ENCODE measurements around the gene PPP1R15B.
"Not testable (repeated sequence)": the region's sequence is repeated elsewhere in the genome, so short reads cannot be mapped to it uniquely, and the experiment has no call there.

The PPP1R15B gene

DNA sequence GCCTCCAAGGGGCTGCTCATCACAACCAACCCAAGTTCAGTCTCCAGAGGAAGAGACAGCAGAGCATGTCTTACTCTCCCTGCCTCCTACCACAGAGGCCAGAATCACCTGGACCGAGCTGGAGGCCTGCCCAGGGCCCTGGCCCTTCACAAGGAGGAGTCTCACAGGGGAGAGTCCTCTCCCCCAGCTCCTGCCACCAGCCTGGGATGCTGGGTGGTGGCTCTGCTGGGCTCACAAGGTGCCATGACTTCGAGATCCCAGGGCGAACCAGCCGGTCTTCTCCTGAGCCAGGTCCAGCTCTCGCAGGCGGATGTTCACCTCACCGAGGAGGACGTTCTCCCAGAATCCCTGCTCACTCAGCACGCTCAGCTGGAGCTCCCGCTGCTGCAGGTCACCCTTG lies 13.0 kb upstream of the PPP1R15B start:
- Histone ChIP-seq H3K4me1 (ENCODE audit: insufficient read depth, low read length) (peaks cover 6% of the 10 kb centered on the region), H2AFZ (ENCODE audit: low read depth, low read length) (no peak overlapping the region), H3K36me3 (ENCODE audit: insufficient read depth, low read length) (peaks cover 76% of the 10 kb centered on the region), H3K9me3 (ENCODE audit: low read length) (no peaks in the 10 kb centered on the region), H3K4me3 (ENCODE audit: low read length) (no peak overlapping the region), H3K27me3 (ENCODE audit: insufficient read depth, low read length) (no peaks in the 10 kb centered on the region)

GRCh38 chr1:204422061-204422705 lies 10.6 kb upstream of the PPP1R15B start:
- not testable (repeated sequence) for H3K9me3 ChIP-seq (ENCODE audit: low read length); H2AFZ ChIP-seq (ENCODE audit: low read depth, low read length); H3K27me3 ChIP-seq (ENCODE audit: insufficient read depth, low read length); H3K4me3 ChIP-seq (ENCODE audit: low read length)
- Histone ChIP-seq H3K36me3 (ENCODE audit: insufficient read depth, low read length) (peaks cover 60% of the 10 kb centered on the region), H3K4me1 (ENCODE audit: insufficient read depth, low read length) (peaks cover 19% of the 10 kb centered on the region)

- no peaks in the 10 kb centered on the region for H3K9me3 ChIP-seq (ENCODE audit: low read length)
- no peak overlapping the region for H3K4me3 ChIP-seq (ENCODE audit: low read length)
- H3K36me3 ChIP-seq (ENCODE audit: insufficient read depth, low read length): peaks cover 54% of the 10 kb centered on the region
- no peak overlapping the region for H2AFZ ChIP-seq (ENCODE audit: low read depth, low read length)
- peaks cover 22% of the 10 kb centered on the region for H3K4me1 ChIP-seq (ENCODE audit: insufficient read depth, low read length)
- H3K27me3 ChIP-seq (ENCODE audit: insufficient read depth, low read length): no peaks in the 10 kb centered on the region
Measured at GRCh38 chr1:204421441-204421840, 9.8 kb upstream of the PPP1R15B start.

- H3K27me3 ChIP-seq (ENCODE audit: insufficient read depth, low read length): no peaks in the 10 kb centered on the region
- H3K4me1 ChIP-seq (ENCODE audit: insufficient read depth, low read length): peaks cover 22% of the 10 kb centered on the region
- H2AFZ ChIP-seq (ENCODE audit: low read depth, low read length): no peak overlapping the region
- peaks cover 45% of the 10 kb centered on the region for H3K36me3 ChIP-seq (ENCODE audit: insufficient read depth, low read length)
- H3K9me3 ChIP-seq (ENCODE audit: low read length): no peaks in the 10 kb centered on the region
- H3K4me3 ChIP-seq (ENCODE audit: low read length): no peak overlapping the region
Measured at GRCh38 chr1:204420039-204421004, 8.7 kb upstream of the PPP1R15B start.

GRCh38 chr1:204419064-204419403 lies 7.4 kb upstream of the PPP1R15B start:
- Histone ChIP-seq H3K4me1 (ENCODE audit: insufficient read depth, low read length) (peaks cover 22% of the 10 kb centered on the region), H3K4me3 (ENCODE audit: low read length) (no peak overlapping the region), H3K36me3 (ENCODE audit: insufficient read depth, low read length) (peaks cover 32% of the 10 kb centered on the region), H3K9me3 (ENCODE audit: low read length) (no peaks in the 10 kb centered on the region), H3K27me3 (ENCODE audit: insufficient read depth, low read length) (no peaks in the 10 kb centered on the region), H2AFZ (ENCODE audit: low read depth, low read length) (no peak overlapping the region)

DNA sequence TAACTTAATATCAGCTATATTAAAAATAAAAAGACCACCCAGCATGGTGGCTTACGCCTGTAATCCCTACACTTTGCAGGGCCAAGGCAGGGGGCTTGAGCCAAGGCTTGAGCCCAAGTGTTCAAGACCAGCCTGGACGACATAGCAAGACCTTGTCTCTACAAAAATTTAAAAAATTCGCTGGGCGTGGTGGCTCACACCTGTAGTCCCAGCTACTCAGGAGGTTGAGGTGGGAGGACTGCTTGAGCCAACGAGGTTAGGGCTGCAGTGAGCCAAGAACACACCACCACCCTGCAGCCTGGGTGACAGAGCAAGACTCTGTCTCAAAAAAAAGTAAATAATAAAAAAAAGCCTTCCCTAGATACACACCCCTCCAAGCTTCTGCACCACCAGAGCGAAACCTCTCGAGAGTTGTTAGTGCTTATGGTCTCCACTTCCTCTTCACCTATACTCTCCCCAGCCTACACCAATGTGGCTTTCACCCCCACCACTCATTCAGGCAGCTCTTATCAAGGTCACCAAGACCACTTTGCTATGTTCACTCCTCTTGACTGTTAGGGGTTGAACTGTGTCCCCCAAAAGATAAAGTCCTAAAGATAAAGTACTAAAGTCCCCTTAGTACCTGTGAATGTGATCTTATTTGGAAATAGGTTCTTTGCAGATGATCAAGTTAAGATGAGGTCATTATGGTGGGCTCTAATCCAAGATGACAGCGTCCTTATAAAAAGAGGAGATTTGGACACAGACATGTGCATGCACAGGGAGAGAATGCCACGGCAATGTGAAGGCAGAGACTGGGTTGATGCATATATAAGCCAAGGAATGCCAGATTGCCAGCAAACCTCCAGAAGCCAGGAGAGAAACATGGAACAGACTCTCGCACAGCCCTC lies 6.8 kb upstream of the PPP1R15B start:
- no peaks in the 10 kb centered on the region for H3K27me3 ChIP-seq (ENCODE audit: insufficient read depth, low read length)
- no peaks in the 10 kb centered on the region for H3K9me3 ChIP-seq (ENCODE audit: low read length)
- H2AFZ ChIP-seq (ENCODE audit: low read depth, low read length): no peak overlapping the region
- no peak overlapping the region for H3K4me3 ChIP-seq (ENCODE audit: low read length)
- peaks cover 22% of the 10 kb centered on the region for H3K4me1 ChIP-seq (ENCODE audit: insufficient read depth, low read length)
- peaks cover 26% of the 10 kb centered on the region for H3K36me3 ChIP-seq (ENCODE audit: insufficient read depth, low read length)

DNA sequence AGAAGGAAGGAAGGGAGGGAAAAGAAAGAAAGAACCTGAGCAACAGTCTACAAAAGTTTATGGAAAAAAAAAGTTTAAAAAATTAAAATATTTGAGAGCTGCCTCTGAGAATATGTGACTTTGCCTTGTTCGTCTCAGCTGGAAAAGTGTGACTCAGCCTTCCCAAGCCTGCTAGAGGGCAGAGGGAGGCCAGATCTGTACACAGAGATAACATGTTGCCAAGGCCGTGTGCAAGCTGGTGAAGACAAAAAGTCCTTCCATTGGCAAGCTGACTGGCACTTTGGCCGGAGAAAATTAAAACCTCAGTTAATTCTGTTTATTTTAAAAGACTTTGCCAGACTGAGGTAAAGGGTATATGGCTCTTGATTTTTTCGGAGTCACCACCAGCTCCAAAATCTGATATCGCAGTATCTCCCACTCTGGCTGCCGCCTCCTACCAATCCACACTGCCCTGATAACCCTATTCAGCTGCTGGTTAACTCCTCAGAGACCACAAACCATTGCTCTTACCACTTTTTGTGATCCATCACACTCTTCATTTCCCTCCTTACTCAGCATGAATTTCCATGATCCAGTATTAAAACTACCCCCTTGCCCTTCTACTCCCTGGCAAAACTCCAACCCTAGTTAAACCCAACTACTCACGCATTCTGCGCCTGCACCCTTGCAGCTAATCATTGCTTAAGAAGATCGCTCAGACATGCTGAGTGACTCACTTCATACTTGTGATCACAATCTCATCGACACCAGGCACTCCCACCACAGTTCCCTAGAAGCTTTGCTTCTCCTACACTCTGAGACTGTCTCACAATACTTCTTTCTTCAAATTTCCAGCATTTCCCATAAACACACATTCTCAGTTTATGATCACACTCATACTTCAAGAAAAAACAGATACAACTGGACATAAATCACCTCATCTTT lies 5.7 kb upstream of the PPP1R15B start:
- Histone ChIP-seq H3K4me3 (ENCODE audit: low read length) (no peak overlapping the region), H3K4me1 (ENCODE audit: insufficient read depth, low read length) (peaks cover 22% of the 10 kb centered on the region), H3K36me3 (ENCODE audit: insufficient read depth, low read length) (peaks cover 16% of the 10 kb centered on the region), H3K9me3 (ENCODE audit: low read length) (no peaks in the 10 kb centered on the region), H3K27me3 (ENCODE audit: insufficient read depth, low read length) (no peaks in the 10 kb centered on the region), H2AFZ (ENCODE audit: low read depth, low read length) (no peak overlapping the region)

- peaks cover 11% of the 10 kb centered on the region for H3K36me3 ChIP-seq (ENCODE audit: insufficient read depth, low read length)
- H3K4me1 ChIP-seq (ENCODE audit: insufficient read depth, low read length): peaks cover 24% of the 10 kb centered on the region
- no peak overlapping the region for H3K4me3 ChIP-seq (ENCODE audit: low read length)
- H3K9me3 ChIP-seq (ENCODE audit: low read length): no peaks in the 10 kb centered on the region
- no peaks in the 10 kb centered on the region for H3K27me3 ChIP-seq (ENCODE audit: insufficient read depth, low read length)
- H2AFZ ChIP-seq (ENCODE audit: low read depth, low read length): no peak overlapping the region
Measured at GRCh38 chr1:204416589-204417073, 5.0 kb upstream of the PPP1R15B start.

GRCh38 chr1:204415351-204415750 lies 3.7 kb upstream of the PPP1R15B start:
- no peak overlapping the region for H2AFZ ChIP-seq (ENCODE audit: low read depth, low read length)
- peaks cover 23% of the 10 kb centered on the region for H3K4me1 ChIP-seq (ENCODE audit: insufficient read depth, low read length)
- no peaks in the 10 kb centered on the region for H3K27me3 ChIP-seq (ENCODE audit: insufficient read depth, low read length)
- H3K4me3 ChIP-seq (ENCODE audit: low read length): no peak overlapping the region
- peaks cover 3% of the 10 kb centered on the region for H3K36me3 ChIP-seq (ENCODE audit: insufficient read depth, low read length)
- no peaks in the 10 kb centered on the region for H3K9me3 ChIP-seq (ENCODE audit: low read length)

DNA sequence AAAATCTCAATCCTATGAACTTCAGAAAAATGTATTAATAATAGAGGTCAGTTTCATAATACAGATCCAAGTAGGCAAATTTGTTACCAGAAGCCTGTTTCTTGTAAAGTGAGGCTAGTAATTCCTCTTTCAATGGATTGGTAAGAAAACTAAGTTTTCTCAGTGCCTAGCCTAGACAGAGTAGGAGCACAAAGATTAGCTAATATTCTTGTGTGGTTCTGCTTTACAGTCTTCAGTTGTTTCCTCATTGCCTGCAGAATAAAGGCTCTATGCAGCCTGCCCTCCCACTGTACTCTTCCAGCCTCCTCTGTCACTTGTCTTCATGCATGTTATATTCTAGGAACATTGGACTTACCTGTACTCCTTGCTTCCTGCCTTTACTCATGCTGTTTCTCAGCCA lies 2.4 kb upstream of the PPP1R15B start:
- no peaks in the 10 kb centered on the region for H3K27me3 ChIP-seq (ENCODE audit: insufficient read depth, low read length)
- H3K9me3 ChIP-seq (ENCODE audit: low read length): no peaks in the 10 kb centered on the region
- H2AFZ ChIP-seq (ENCODE audit: low read depth, low read length): no peak overlapping the region
- H3K4me1 ChIP-seq (ENCODE audit: insufficient read depth, low read length): peaks cover 17% of the 10 kb centered on the region
- H3K36me3 ChIP-seq (ENCODE audit: insufficient read depth, low read length): peaks cover 3% of the 10 kb centered on the region
- H3K4me3 ChIP-seq (ENCODE audit: low read length): no peak overlapping the region

DNA sequence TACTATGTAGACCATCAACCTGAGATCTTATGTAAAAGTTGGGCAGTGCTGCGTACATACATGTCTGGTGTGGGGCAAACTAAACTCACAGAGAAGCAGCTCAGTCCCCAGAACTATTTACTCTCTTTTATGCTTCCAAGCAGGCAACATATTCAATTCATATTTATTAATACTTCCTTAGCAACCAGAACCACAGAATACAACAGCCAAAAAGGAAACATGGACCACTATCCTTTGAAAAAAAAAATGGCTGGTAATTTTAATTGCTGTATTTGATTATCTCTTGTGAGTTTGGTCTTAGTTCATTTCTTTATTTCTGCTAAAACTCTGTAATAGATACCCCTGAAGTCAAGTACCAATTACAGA lies 1.5 kb upstream of the PPP1R15B start:
- peaks cover 14% of the 10 kb centered on the region for H3K4me1 ChIP-seq (ENCODE audit: insufficient read depth, low read length)
- no peaks in the 10 kb centered on the region for H3K27me3 ChIP-seq (ENCODE audit: insufficient read depth, low read length)
- H3K9me3 ChIP-seq (ENCODE audit: low read length): no peaks in the 10 kb centered on the region
- H2AFZ ChIP-seq (ENCODE audit: low read depth, low read length): no peak overlapping the region
- H3K4me3 ChIP-seq (ENCODE audit: low read length): no peak overlapping the region
- H3K36me3 ChIP-seq (ENCODE audit: insufficient read depth, low read length): peaks cover 3% of the 10 kb centered on the region
